ENCODE data around the gene AFDN. TPM values are rescaled to one million over a fixed set of nuclear protein-coding genes. Genes with fewer than 3 reads are reported as not detected.

The AFDN gene
- total RNA-seq, 1 donor from 2014 or later = 75.9 TPM

DNA sequence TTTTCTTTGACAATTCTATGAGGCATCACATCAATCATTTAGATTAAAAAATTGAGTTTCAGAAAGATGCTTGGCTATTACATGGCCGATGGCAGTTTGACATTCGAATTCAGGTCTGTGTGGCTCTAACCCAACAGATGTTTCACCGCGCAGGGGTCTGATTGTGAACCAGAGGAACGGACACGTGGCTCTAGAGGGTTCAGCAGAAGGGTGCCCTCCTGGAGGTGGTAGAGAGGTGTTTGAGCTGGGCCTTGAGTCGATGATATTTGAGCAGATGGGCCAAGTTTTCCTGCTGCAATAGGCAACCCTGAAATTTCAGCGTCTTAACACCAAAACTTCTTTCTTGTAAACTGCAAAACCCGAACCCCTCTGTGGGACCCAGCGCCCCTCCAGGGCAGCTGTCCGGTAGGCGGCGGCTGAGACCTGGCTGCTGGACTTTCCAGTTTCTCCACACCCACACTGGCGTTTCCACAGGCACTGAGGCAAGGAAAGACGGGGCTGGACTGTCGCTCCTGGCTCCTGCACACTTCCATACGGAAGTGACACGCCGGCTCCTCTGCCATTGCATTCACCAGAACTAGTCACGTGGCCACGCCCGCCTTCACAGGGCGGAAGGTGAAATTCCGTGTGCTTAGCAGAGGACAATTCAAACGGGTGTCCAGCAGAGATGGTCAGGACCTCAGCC is 11.3 kb upstream of the AFDN start:
- intact Hi-C loops (cut with micrococcal nuclease) = no loop called here
- H3K27ac Mint-ChIP-seq = no peak overlapping the region
- no peaks in the 10 kb centered on the region for H3K9me3 Mint-ChIP-seq
- H3K27me3 Mint-ChIP-seq (ENCODE audit: insufficient read depth) = peaks cover 39% of the 10 kb centered on the region
- no peak for DNase-seq (ENCODE audit: low spot score)
- no peaks in the 10 kb centered on the region for H3K36me3 Mint-ChIP-seq (ENCODE audit: low read depth)
- peak overlapping the region; percentile 45 for H3K4me3 Mint-ChIP-seq
- no peaks in the 10 kb centered on the region for H3K4me1 Mint-ChIP-seq (ENCODE audit: low read depth)

DNA sequence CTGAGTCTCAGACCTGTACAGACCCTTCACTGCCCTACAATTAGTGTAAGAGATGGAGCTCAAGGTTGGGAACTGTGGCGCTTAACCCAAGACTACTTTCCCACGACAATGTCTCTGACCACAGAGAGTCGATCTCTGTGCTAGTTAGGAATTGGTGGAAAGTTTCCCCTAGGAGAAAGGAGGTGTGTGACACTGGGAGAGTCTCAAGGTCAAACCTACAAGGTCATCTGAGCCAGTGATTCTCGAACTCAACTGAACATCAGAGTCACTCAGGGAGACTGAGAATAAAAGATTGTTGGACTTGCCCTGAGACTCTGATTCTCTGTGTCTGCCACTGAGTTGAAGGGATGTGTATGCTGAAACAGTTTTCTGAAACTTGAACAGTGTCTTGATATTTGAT is 9.7 kb upstream of the AFDN start:
- H3K4me1 Mint-ChIP-seq (ENCODE audit: low read depth) = no peaks in the 10 kb centered on the region
- H3K4me3 Mint-ChIP-seq = no peak overlapping the region
- H3K27me3 Mint-ChIP-seq (ENCODE audit: insufficient read depth) = peaks cover 36% of the 10 kb centered on the region

DNA sequence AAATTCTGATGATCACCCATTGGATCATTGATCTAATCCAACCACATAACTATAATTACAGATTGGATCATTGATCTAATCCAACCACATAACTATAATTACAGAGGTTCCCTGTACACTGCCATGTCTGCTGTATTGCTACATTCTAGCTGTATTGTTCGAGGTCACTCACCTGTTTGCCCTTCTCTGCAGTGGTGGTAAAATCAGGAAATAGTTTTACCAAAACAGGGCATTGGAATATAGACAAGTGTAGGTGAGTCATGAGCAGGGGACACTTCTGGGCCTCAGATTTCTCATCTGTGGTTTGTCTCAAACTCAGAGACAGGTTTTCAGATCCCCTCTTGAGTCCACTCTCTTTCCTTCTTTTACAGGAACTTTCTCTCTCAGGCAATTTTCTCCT is 9.0 kb upstream of the AFDN start:
- DNase-seq (ENCODE audit: low spot score) = no peak
- H3K27me3 Mint-ChIP-seq (ENCODE audit: insufficient read depth) = peaks cover 33% of the 10 kb centered on the region
- H3K4me3 Mint-ChIP-seq = no peak overlapping the region
- H3K36me3 Mint-ChIP-seq (ENCODE audit: low read depth) = no peaks in the 10 kb centered on the region
- intact Hi-C loops (cut with micrococcal nuclease) = no loop called here
- H3K27ac Mint-ChIP-seq = no peak overlapping the region
- H3K9me3 Mint-ChIP-seq = no peaks in the 10 kb centered on the region
- H3K4me1 Mint-ChIP-seq (ENCODE audit: low read depth) = no peaks in the 10 kb centered on the region

More for the DNA sequence above, 9.7 kb upstream of the AFDN start:
- intact Hi-C loops (cut with micrococcal nuclease) = no loop called here
- H3K27ac Mint-ChIP-seq = no peak overlapping the region
- H3K36me3 Mint-ChIP-seq (ENCODE audit: low read depth) = no peaks in the 10 kb centered on the region
- H3K9me3 Mint-ChIP-seq = no peaks in the 10 kb centered on the region
- no peak for DNase-seq (ENCODE audit: low spot score)

DNA sequence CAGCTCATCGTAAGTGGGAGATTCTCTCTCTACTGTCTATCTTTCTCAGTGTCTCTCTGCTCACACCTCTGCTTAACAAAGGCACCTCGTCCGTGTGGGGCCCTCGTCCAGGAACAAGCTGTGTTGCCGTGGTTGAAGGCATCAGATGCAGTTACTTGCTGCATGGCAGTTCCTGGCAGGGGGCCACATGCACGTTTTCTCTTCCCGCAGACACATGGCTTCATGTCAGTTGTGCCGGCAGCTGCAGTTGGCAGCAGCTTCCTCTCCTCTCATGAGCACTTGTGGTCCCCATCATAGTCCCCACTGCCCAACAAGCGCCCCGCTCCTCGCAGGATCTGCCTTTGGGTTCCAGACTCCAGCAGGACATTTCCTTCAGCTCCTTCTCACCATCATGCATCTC is 7.1 kb upstream of the AFDN start:
- peaks cover under 1% of the 10 kb centered on the region for H3K4me1 Mint-ChIP-seq (ENCODE audit: low read depth)
- H3K27me3 Mint-ChIP-seq (ENCODE audit: insufficient read depth) = peaks cover 46% of the 10 kb centered on the region
- H3K36me3 Mint-ChIP-seq (ENCODE audit: low read depth) = no peaks in the 10 kb centered on the region
- H3K27ac Mint-ChIP-seq = no peak overlapping the region
- H3K9me3 Mint-ChIP-seq = no peaks in the 10 kb centered on the region
- H3K4me3 Mint-ChIP-seq = no peak overlapping the region
- DNase-seq (ENCODE audit: low spot score) = no peak
- intact Hi-C loops (cut with micrococcal nuclease) = no loop called here

DNA sequence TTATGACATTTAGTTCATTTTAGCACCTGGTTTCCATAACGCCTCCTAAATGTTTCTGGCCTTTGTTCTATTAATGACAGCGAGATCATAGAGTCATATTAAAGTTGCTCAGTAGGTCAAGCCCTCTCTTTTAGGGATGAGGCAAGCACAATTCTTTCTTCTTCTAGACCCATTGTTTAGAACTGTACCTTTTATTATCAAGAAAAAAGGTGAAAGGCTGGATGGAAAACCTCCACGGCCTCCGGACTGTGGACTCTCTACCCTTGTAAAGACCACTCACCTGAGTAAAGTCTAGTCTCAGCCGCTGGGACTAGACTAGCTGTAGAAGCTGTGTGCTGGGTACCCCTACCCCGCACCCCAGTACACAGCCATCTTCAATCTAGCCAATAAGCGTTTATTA is 6.0 kb upstream of the AFDN start:
- Mint-ChIP-seq H3K9me3 (no peaks in the 10 kb centered on the region), H3K27me3 (ENCODE audit: insufficient read depth) (peaks cover 57% of the 10 kb centered on the region), H3K4me3 (no peak overlapping the region), H3K36me3 (ENCODE audit: low read depth) (no peaks in the 10 kb centered on the region), H3K4me1 (ENCODE audit: low read depth) (peaks cover 11% of the 10 kb centered on the region), H3K27ac (no peak overlapping the region)
- intact Hi-C loops (cut with micrococcal nuclease) = no loop called here
- DNase-seq (ENCODE audit: low spot score) = no peak

DNA sequence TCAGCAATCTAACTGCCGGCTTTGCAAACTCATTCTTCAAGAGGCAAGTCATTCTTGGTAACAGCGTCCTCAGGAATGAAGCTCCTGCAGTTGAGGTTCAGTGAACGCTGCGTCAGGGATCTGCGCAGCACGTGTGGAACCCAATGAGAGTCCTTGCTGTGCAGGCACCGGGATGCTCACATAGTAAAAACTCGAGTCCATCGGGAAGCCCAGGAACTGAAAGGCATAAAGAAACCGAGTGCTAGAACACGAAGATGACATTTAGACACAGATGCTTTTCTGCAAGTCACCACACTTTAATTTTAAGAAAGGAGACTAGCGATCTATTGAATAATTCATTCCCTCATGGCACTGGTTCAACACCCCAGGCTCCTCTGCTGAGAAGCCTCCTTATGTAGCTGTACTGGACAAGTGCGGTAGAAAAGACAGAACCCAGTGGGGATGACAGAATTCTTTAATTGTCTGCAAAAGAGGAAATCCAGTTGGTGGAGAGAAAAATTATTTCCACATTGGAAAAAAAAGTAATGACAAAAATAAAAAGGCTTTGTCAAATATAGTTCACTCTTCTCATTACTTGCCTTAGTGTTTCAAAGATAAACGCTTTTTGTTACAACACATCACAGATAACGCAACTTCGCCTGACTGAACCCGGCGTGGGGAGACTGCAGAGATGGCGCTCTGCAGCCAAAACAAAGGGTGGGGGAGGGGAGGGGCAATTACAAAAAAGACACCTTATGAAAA is 1.9 kb upstream of the AFDN start:
- Mint-ChIP-seq H3K4me3 (peak overlapping the region; percentile 89), H3K27ac (no peak overlapping the region), H3K4me1 (ENCODE audit: low read depth) (peaks cover 36% of the 10 kb centered on the region), H3K27me3 (ENCODE audit: insufficient read depth) (peaks cover 67% of the 10 kb centered on the region), H3K36me3 (ENCODE audit: low read depth) (no peaks in the 10 kb centered on the region), H3K9me3 (no peaks in the 10 kb centered on the region)
- no peak for DNase-seq (ENCODE audit: low spot score)
- intact Hi-C loops (cut with micrococcal nuclease) = loop anchor here (5.0 kb wide), 3 partner anchors 872 to 1898 kb away; partner anchors contain the start of genes MPC1 and PHF10

DNA sequence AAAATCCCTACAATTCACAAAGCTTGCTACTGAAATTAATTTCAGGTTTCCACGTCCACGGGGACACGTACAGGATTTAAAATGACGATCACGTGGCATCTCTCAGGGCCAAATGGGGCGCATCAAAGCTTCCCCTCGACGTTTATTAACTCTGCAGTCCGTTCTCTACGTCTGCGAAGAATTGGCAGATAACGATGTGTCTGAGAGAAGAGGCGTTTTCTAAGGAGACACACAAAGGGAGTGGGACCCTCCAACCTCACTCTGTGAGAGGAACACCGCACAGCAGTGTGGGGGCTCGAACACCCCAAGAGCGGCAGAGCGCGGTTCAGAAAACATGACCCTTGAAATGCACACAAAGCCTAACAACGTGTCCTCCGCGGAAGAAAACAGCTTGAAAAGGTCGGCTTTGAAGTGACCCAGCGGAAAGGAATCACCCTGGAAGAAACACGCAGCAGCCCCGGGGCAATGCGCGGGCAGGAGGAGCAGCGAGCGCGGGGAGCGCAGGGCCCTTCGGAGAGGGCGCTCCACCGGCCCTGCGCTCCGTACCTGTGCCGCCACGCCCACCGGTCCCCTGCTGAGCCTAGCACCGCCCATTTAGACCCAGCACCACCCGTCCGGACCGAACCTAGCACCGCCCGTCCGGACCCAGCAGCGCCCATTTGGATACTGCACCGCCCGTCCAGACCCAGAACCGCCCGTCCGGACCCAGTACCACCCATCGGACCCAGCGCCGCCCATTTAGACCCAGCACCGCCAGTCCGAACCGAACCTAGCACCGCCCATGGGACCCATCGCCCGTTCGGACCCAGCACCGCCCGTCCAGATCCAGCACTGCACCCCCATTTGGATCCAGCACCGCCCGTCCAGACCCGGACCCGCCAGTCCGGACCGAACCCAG is 1.1 kb upstream of the AFDN start:
- peaks cover 44% of the 10 kb centered on the region for H3K4me1 Mint-ChIP-seq (ENCODE audit: low read depth)
- no peak for DNase-seq (ENCODE audit: low spot score)
- H3K27me3 Mint-ChIP-seq (ENCODE audit: insufficient read depth) = peaks cover 72% of the 10 kb centered on the region
- H3K27ac Mint-ChIP-seq = peak overlapping the region; percentile 61
- peaks cover 4% of the 10 kb centered on the region for H3K36me3 Mint-ChIP-seq (ENCODE audit: low read depth)
- H3K4me3 Mint-ChIP-seq = peak overlapping the region; percentile 89
- H3K9me3 Mint-ChIP-seq = no peaks in the 10 kb centered on the region
- intact Hi-C loops (cut with micrococcal nuclease) = loop anchor here (2.0 to 5.0 kb wide), 4 partner anchors 873 to 1897 kb away; partner anchors contain the start of genes MPC1 and PHF10

DNA sequence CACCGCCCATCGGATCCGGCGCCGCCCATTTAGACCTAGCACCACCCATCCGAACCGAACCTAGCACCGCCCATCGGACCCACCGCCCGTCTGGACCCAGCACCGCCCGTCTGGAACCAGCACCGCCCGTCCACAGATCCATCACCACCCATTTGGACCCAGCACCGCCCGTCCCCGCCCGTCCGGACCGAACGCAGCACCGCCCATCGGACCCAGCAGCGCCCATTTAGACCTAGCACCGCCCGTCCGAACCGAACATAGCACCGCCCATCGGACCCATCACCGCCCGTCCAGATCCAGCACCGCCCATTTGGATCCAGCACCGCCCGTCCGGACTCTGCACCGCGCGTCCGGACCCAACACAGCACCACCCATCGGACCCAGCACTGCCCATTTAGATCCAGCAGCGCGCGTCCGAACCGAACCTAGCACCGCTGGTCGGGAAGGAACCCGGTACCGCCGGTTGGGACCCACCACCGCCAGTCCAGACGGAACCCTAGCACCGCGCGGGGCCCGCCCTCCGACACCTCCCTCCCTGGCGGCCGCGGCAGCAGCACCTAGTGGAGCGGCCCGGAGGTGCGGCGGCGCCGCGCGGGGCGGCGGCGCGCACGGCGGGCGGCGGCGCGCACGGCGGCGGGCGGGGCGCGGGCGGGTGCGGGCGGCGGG is 348 bp upstream of the AFDN start:
- peak overlapping the region; percentile 89 for H3K4me3 Mint-ChIP-seq
- intact Hi-C loops (cut with micrococcal nuclease) = loop anchor here (2.0 to 5.0 kb wide), 4 partner anchors 874 to 1896 kb away; partner anchors contain the start of genes MPC1 and PHF10
- peaks cover 52% of the 10 kb centered on the region for H3K4me1 Mint-ChIP-seq (ENCODE audit: low read depth)
- peak overlapping the region; percentile 61 for H3K27ac Mint-ChIP-seq
- peak; percentile 65 for DNase-seq (ENCODE audit: low spot score)
- peaks cover 67% of the 10 kb centered on the region for H3K27me3 Mint-ChIP-seq (ENCODE audit: insufficient read depth)
- H3K36me3 Mint-ChIP-seq (ENCODE audit: low read depth) = peaks cover 5% of the 10 kb centered on the region
- H3K9me3 Mint-ChIP-seq = no peaks in the 10 kb centered on the region

DNA sequence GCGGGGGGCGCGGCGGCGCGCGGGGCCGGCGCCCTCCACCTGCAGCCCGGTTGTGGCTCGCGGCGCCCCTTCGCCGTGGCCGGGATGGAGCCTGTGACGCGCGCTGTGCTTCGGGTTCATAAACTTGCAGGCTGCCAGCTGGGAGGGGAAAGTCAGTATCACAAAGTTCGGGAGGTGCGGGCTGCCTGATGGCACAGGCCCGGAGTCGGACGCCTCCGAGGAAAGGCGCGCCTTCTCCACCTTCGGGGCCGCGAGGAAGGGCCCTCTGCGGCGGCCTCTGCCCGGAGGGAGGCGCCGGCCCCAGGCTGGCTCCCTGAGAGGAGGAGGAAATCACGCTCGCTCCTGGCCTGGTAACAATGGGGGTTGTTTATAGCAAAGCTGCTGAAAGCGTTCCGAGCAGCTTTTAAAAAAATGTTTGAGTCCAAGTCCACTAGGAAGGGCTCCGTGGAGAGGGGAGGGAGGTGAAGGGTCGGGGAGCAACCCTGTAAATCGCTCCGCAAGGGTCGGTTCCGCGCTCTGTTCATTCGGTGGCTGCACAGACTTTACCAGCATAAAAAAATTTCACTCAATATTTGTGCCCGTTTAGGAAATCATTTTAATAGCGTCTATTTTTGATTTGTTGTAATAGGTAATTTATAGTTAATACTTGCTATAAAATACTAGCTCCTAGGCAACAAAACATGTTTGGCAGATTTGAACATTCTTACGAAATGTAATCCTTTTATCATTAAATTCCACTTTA is 1.0 kb downstream of the AFDN start:
- Mint-ChIP-seq H3K27ac (peak overlapping the region; percentile 79), H3K4me3 (peak overlapping the region; percentile 93), H3K9me3 (no peaks in the 10 kb centered on the region), H3K27me3 (ENCODE audit: insufficient read depth) (peaks cover 62% of the 10 kb centered on the region), H3K36me3 (ENCODE audit: low read depth) (peaks cover 5% of the 10 kb centered on the region), H3K4me1 (ENCODE audit: low read depth) (peaks cover 63% of the 10 kb centered on the region)
- intact Hi-C loops (cut with micrococcal nuclease) = loop anchor here (1.0 to 5.0 kb wide), 5 partner anchors 477 to 1895 kb away; partner anchors contain the start of genes MPC1 and PHF10
- peak; percentile 17 for DNase-seq (ENCODE audit: low spot score)

DNA sequence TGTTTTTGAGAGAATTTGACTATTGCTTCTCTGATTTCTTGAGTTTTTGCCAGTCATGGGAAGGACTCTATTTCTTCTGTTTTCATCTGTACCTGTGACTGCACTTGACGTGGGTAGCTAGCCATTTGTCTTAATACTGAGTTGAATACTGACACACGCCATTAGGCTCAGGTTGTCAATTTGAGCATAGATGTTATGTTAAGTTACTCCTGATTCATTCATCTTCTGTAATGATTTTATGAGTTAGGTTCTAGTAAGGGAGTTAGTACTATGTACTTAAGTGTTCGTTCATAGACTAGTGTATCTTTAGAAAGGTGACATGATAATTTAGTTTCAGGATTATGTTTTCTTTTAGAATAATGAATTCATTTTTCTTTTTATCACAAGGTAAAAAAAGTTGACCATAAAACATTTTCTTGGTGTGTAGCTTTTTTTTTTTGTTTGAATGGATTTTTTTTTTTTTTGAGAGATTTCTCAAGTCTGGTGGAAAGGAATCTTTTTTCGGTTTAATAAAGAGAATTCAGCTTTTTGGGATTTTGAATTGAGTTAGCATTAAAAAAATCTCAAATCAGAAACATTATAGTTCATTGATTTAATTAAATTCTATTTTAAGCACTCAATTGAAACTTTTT is 1.7 kb downstream of the AFDN start:
- Mint-ChIP-seq H3K27ac (peak overlapping the region; percentile 79), H3K4me1 (ENCODE audit: low read depth) (peaks cover 69% of the 10 kb centered on the region), H3K9me3 (no peaks in the 10 kb centered on the region), H3K27me3 (ENCODE audit: insufficient read depth) (peaks cover 60% of the 10 kb centered on the region), H3K4me3 (peak overlapping the region; percentile 93), H3K36me3 (ENCODE audit: low read depth) (peaks cover 5% of the 10 kb centered on the region)
- DNase-seq (ENCODE audit: low spot score) = no peak
- intact Hi-C loops (cut with micrococcal nuclease) = loop anchor here (5.0 kb wide), 3 partner anchors 876 to 1894 kb away; partner anchors contain the start of genes MPC1 and PHF10

DNA sequence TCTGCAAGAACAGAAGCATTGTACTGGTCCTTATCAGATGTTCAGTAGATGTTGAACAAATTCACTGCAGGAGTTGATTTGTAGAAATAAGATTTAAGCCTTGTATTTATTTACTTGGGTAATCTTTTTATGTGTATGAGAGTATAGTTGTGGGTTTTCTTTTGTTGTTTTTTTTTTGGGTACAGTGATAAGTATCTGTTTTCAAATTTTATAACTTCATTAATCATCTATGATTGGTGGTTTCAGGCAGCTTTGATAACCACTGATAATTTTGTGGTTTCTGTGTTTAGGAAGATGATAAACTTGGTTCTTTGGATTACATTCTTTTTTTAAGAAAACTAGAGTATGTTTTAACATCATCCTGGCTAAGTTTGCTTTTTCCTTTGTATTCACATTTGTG is 2.8 kb downstream of the AFDN start:
- no peak for DNase-seq (ENCODE audit: low spot score)
- intact Hi-C loops (cut with micrococcal nuclease) = loop anchor here (5.0 kb wide), 3 partner anchors 877 to 1893 kb away; partner anchors contain the start of genes MPC1 and PHF10
- Mint-ChIP-seq H3K27ac (no peak overlapping the region), H3K9me3 (no peaks in the 10 kb centered on the region), H3K4me3 (peak overlapping the region; percentile 93), H3K4me1 (ENCODE audit: low read depth) (peaks cover 77% of the 10 kb centered on the region), H3K27me3 (ENCODE audit: insufficient read depth) (peaks cover 50% of the 10 kb centered on the region), H3K36me3 (ENCODE audit: low read depth) (peaks cover 5% of the 10 kb centered on the region)
